GM12878 (cell line): ENCODE results near the gene ERC1. TPM values are rescaled to one million over a fixed set of nuclear protein-coding genes. Genes with fewer than 3 reads are reported as not detected.

Experiments
- ATAC-seq: fragments of 200-7000 bp; cut with Tn5 transposase; 3 replicates; pipeline ENCODE4 v1.9.1; 2020; ENCODE audit warnings: mild to moderate bottlenecking, moderate library complexity
- BruUV-seq: library from RNA; stranded (reverse); fragments of 400-500 nt; replicated peaks from 2 replicates; lab custom pipeline; 2021; lab: Mats Ljungman, UMichigan
- CTCF ChIA-PET: fragments of 300-600 bp; sonication (Branson Sonifier 250); formaldehyde crosslinking; extraction: SDS; loops from one replicate; lab custom pipeline; 2021; ENCODE audit warnings: inconsistent platforms; lab: Yijun Ruan, JAX
- POLR2A ChIA-PET: fragments of 350-600 bp; formaldehyde crosslinking; extraction: SDS; loops from one replicate; lab custom pipeline; 2021; ENCODE audit warnings: inconsistent platforms; lab: Charles Lee
- RAD21 ChIA-PET: fragments of 300-600 bp; sonication (Branson Sonifier 250); formaldehyde crosslinking; loops from one replicate; lab custom pipeline; 2023; ENCODE audit warnings: antibody characterized with exemption; ENCODE audit not compliant: unreplicated experiment; lab: Charles Lee
- SMC1A ChIA-PET: fragments of 300-600 bp; sonication (Branson Sonifier 250); formaldehyde crosslinking; loops from one replicate; lab custom pipeline; 2023; ENCODE audit not compliant: unreplicated experiment, uncharacterized antibody; lab: Charles Lee
- DNase-seq: peaks from one replicate; pipeline ENCODE4 v3.0.0-alpha.2; 2011; ENCODE audit warnings: low read depth, low spot score
- FAIRE-seq: peaks from 3 replicates; lab custom pipeline; 2011; peaks lifted over from hg19 to GRCh38; lab: Jason Lieb, UNC
- H2AFZ ChIP-seq: 2 replicates; pipeline ENCODE4 v1.6.0; 2011; ENCODE audit warnings: low read depth, low read length, control low read depth; ENCODE audit not compliant: control insufficient read depth
- H3K27ac ChIP-seq: 2 replicates; pipeline ENCODE4 v1.5.1; 2011; ENCODE audit warnings: control low read depth; ENCODE audit not compliant: control insufficient read depth, insufficient read depth
- H3K27me3 ChIP-seq, 2 experiments: replicated peaks in 1 of 2; 2 replicates each; pipeline versions ENCODE4 v1.6.0 to v1.6.1; 2011; ENCODE audit warnings: low read length in 1 of 2; ENCODE audit not compliant: control insufficient read depth in 2 of 2, insufficient read depth in 2 of 2
- H3K36me3 ChIP-seq, 2 experiments: 2 replicates each; pipeline ENCODE4 v1.5.1; 2011; ENCODE audit warnings: low read length in 1 of 2; ENCODE audit not compliant: control insufficient read depth in 2 of 2, insufficient read depth in 2 of 2
- H3K4me1 ChIP-seq: 2 replicates; pipeline ENCODE4 v1.6.1; 2011; ENCODE audit warnings: mild to moderate bottlenecking, low read length, moderate library complexity, mixed read lengths; ENCODE audit not compliant: control insufficient read depth, insufficient read depth
- H3K4me2 ChIP-seq: 2 replicates; pipeline ENCODE4 v1.6.0; 2011; ENCODE audit warnings: control low read depth; ENCODE audit not compliant: control insufficient read depth, insufficient read depth
- H3K4me3 ChIP-seq: fragments of 200-600 bp; sonication (generic); 2 replicates; pipeline ENCODE4 v1.5.1; 2016
- H3K79me2 ChIP-seq: 2 replicates; pipeline ENCODE4 v1.6.0; 2011; ENCODE audit warnings: low read length; ENCODE audit not compliant: control insufficient read depth, insufficient read depth
- H3K9ac ChIP-seq: 2 replicates; pipeline ENCODE4 v1.8.0; 2011; ENCODE audit warnings: low read length, control low read depth, mixed read lengths; ENCODE audit not compliant: control insufficient read depth, insufficient read depth
- H3K9me3 ChIP-seq: replicated peaks from 3 replicates; pipeline ENCODE4 v1.5.1; 2011; ENCODE audit warnings: mild to moderate bottlenecking, low read length; ENCODE audit not compliant: control insufficient read depth, insufficient read depth
- H4K20me1 ChIP-seq: 2 replicates; pipeline ENCODE4 v1.6.0; 2011; ENCODE audit not compliant: control insufficient read depth, insufficient read depth
- ATF2 ChIP-seq: IDR thresholded peaks from 2 replicates; pipeline ENCODE4 v1.6.1; 2012; ENCODE audit warnings: low read length, inconsistent platforms
- ATF3 ChIP-seq: IDR thresholded peaks from 2 replicates; pipeline ENCODE4 v1.6.1; 2011; ENCODE audit warnings: low read depth, mild to moderate bottlenecking, low read length, moderate library complexity, borderline replicate concordance; ENCODE audit errors: extremely low read depth
- BRCA1 ChIP-seq: IDR thresholded peaks from 2 replicates; pipeline ENCODE4 v1.6.1; 2011; ENCODE audit warnings: low read depth, low read length, improper control_type of control experiment
- CHD2 ChIP-seq: IDR thresholded peaks from 2 replicates; pipeline ENCODE4 v1.6.1; 2011; ENCODE audit warnings: low read depth, low read length, improper control_type of control experiment, borderline replicate concordance
- CREB1 ChIP-seq: IDR thresholded peaks from 2 replicates; pipeline ENCODE4 v1.6.1; 2012; ENCODE audit warnings: low read depth, mild to moderate bottlenecking, inconsistent platforms
- DPF2 ChIP-seq: fragments of 450-650 bp; IDR thresholded peaks from 2 replicates; pipeline ENCODE4 v1.6.1; 2017; ENCODE audit warnings: mild to moderate bottlenecking
- E4F1 ChIP-seq: fragments of 450-650 bp; IDR thresholded peaks from 2 replicates; pipeline ENCODE4 v1.6.1; 2018; ENCODE audit warnings: borderline replicate concordance, mild to moderate bottlenecking; ENCODE audit not compliant: partially characterized antibody
- HCFC1 ChIP-seq: fragments of 150-350 bp; IDR thresholded peaks from 2 replicates; pipeline ENCODE4 v1.6.1; 2014; ENCODE audit warnings: low read length
- HSF1 ChIP-seq: fragments of 150-350 bp; IDR thresholded peaks from 2 replicates; pipeline ENCODE4 v1.6.1; 2014; ENCODE audit warnings: mild to moderate bottlenecking, low read depth, low read length
- IRF4 ChIP-seq: IDR thresholded peaks from 2 replicates; pipeline ENCODE4 v1.6.1; 2011; ENCODE audit warnings: low read depth, low read length
- JUNB ChIP-seq: IDR thresholded peaks from 2 replicates; pipeline ENCODE4 v1.6.1; 2016; ENCODE audit warnings: antibody characterized with exemption, mild to moderate bottlenecking
- KDM1A ChIP-seq: fragments of 200-600 bp; sonication (generic); IDR thresholded peaks from 2 replicates; pipeline ENCODE4 v1.6.1; 2016; ENCODE audit warnings: borderline replicate concordance
- NFIC ChIP-seq: IDR thresholded peaks from 2 replicates; pipeline ENCODE4 v1.6.1; 2012; ENCODE audit warnings: low read depth, mild to moderate bottlenecking, inconsistent platforms, low read length, moderate library complexity
- NFYA ChIP-seq: IDR thresholded peaks from 2 replicates; pipeline ENCODE4 v1.6.1; 2011; ENCODE audit warnings: low read depth, mild to moderate bottlenecking, low read length, improper control_type of control experiment, borderline replicate concordance
- NKRF ChIP-seq: fragments of 450-650 bp; conservative IDR thresholded peaks from 2 replicates; pipeline ENCODE4 v1.6.1; 2017; ENCODE audit warnings: mild to moderate bottlenecking, moderate library complexity
- RCOR1 ChIP-seq: conservative IDR thresholded peaks from 2 replicates; pipeline ENCODE4 v1.6.1; 2012; ENCODE audit warnings: low read depth, low read length, improper control_type of control experiment
- RUNX3 ChIP-seq: IDR thresholded peaks from 2 replicates; pipeline ENCODE4 v1.6.1; 2012; ENCODE audit warnings: low read length, inconsistent platforms
- SMC3 ChIP-seq: IDR thresholded peaks from 2 replicates; pipeline ENCODE4 v1.6.1; 2011; ENCODE audit warnings: low read length, improper control_type of control experiment, borderline replicate concordance
- SP1 ChIP-seq: IDR thresholded peaks from one replicate; pipeline ENCODE4 v1.6.1; 2011; ENCODE audit warnings: low read depth, low read length
- TBL1XR1 ChIP-seq: IDR thresholded peaks from 2 replicates; pipeline ENCODE4 v1.6.1; 2012; ENCODE audit warnings: low read depth, low read length, improper control_type of control experiment
- WGBS: methylation state at CpG from one replicate; pipeline ENCODE4 v1.1.6; 2016; ENCODE audit warnings: low lambda C conversion rate; ENCODE audit not compliant: insufficient replicate concordance, insufficient coverage; ENCODE audit errors: missing lambda C conversion rate; 5-methylcytosine and 5-hydroxymethylcytosine counted together
- in situ Hi-C: fragments of 300-500 bp; cut with MboI; formaldehyde crosslinking; loops from 9 replicates; pipeline ENCODE4 v1.14.3; 2018; ENCODE audit warnings: mixed read lengths
- intact Hi-C: fragments of 100-400 bp; cut with micrococcal nuclease; formaldehyde crosslinking; loops from one replicate; pipeline ENCODE4 v1.14.2; 2022; ENCODE audit not compliant: unreplicated experiment
- polyA plus RNA-seq, 11 experiments: library from polyadenylated mRNA; depleted of rRNA in 4 of 11; unstranded in 6 of 11; stranded (reverse) in 5 of 11; fragments of >200 nt; fragmentation: Nextera tagmentation in 4 of 11; fragmentation: Illumina TruSeq in 1 of 11; extraction: Ambion mirVana in 4 of 11; extraction: Trizol in 1 of 11; gene quantifications; 1 replicate in 1 of 11; 2 replicates in 10 of 11; pipeline versions ENCODE4 v1.2.1 to v1.2.3, GENCODE V29; 2011 to 2016; ENCODE audit warnings: inconsistent platforms in 2 of 11, missing spikeins in 2 of 11, low read depth in 1 of 11
- total RNA-seq, 4 experiments: library from RNA; depleted of rRNA in 3 of 4; stranded (reverse); fragments of >200 nt in 3 of 4; fragmentation: Illumina TruSeq in 1 of 4; extraction: Trizol in 1 of 4; gene quantifications; 2 replicates each; pipeline versions ENCODE4 v1.2.1 to v1.2.3, GENCODE V29; 2013 to 2021

ERC1 gene
- total and polyA plus RNA-seq, 10 of the 15 experiments (the other 5 are each of a cell fraction or from before 2014, with no cell fraction given): 0.75 to 8.0 (median 5.0) TPM

- Histone ChIP-seq H3K9me3 (no peaks in the 10 kb centered on the region), H3K9ac (no peak overlapping the region), H3K27ac (no peak overlapping the region), H3K4me1 (no peaks in the 10 kb centered on the region), H4K20me1 (no peaks in the 10 kb centered on the region), H2AFZ (no peak overlapping the region), H3K4me3 (no peak overlapping the region), H3K36me3 (no peaks in the 10 kb centered on the region), H3K79me2 (no peaks in the 10 kb centered on the region), H3K4me2 (no peak overlapping the region), H3K27me3 (no peaks in the 10 kb centered on the region)
- no peak for TF ChIP-seq E4F1
- TF ChIP-seq ATF2: no peak
- TF ChIP-seq CREB1: no peak
- no peak for TF ChIP-seq IRF4
- no peak for TF ChIP-seq NKRF
- no peak for TF ChIP-seq HSF1
- TF ChIP-seq SP1: no peak
- TF ChIP-seq NFIC: no peak
- no peak for TF ChIP-seq TBL1XR1
- TF ChIP-seq DPF2: no peak
- TF ChIP-seq RUNX3: no peak
- no peak for TF ChIP-seq RCOR1
- TF ChIP-seq ATF3: no peak
- no peak for TF ChIP-seq JUNB
- TF ChIP-seq CHD2: no peak
- no peak for TF ChIP-seq BRCA1
- TF ChIP-seq SMC3: no peak
- TF ChIP-seq KDM1A: no peak
- TF ChIP-seq HCFC1: no peak
- TF ChIP-seq NFYA: no peak
- ChIA-PET POLR2A (no interaction called here), RAD21 (no interaction called here), CTCF (no interaction called here), SMC1A (interaction anchor here (0.9 kb wide), 1 partner anchor 214 kb away, joined by 3 read pairs; no protein-coding TSS in a partner anchor)
- 86% methylated on average over 3 of the region's 3 CpGs for WGBS
- intact Hi-C loops: no loop called here
- no peak for DNase-seq
- FAIRE-seq: no peak
- no peak for ATAC-seq
- no TSS peak for BruUV-seq
- in situ Hi-C loops: no loop called here
These were observed 341.3 kb downstream of the ERC1 start for GRCh38 chr12:1332327-1332726.
